B cell (primary cell): ENCODE data around the gene CELA1. TPM values are rescaled to one million over a fixed set of nuclear protein-coding genes. Genes with fewer than 3 reads are reported as not detected.
A peak's percentile ranks its signal among the peaks of the same experiment; 100 is the strongest.

Experiments used
- ATAC-seq: fragments of 200-7000 bp; cut with Tn5 transposase; one replicate; pipeline ENCODE4 v1.10.0; 2021; ENCODE audit warnings: low read depth, mild to moderate bottlenecking, moderate number of reproducible peaks, moderate library complexity
- CTCF ChIA-PET: fragments of 350-600 bp; sonication (Branson Sonifier 250); formaldehyde crosslinking; loops from one replicate; lab custom pipeline; 2021; ENCODE audit warnings: antibody characterized with exemption, inconsistent platforms; lab: Charles Lee
- POLR2A ChIA-PET: fragments of 350-600 bp; sonication (Branson Sonifier 250); formaldehyde crosslinking; loops from one replicate; lab custom pipeline; 2021; ENCODE audit warnings: antibody characterized with exemption; lab: Charles Lee
- DNase-seq: peaks from one replicate; pipeline ENCODE4 v3.0.0; 2013
- H2AFZ ChIP-seq: 2 replicates; pipeline ENCODE4 v1.6.1; 2012; ENCODE audit warnings: mild to moderate bottlenecking, low read depth, low read length; ENCODE audit not compliant: insufficient read depth, poor library complexity, severe bottlenecking
- H3K27ac ChIP-seq, 2 donors: 1 replicate in 1 of 2; 2 replicates in 1 of 2; pipeline ENCODE4 v1.5.1; 2012 to 2013; ENCODE audit warnings: low read length in 2 of 2, mild to moderate bottlenecking in 2 of 2, moderate library complexity in 1 of 2
- H3K27me3 ChIP-seq, 4 experiments: fragments of 200-600 bp in 1 of 4; sonication (generic) in 1 of 4; replicated peaks in 1 of 4; 1 replicate in 2 of 4; 2 replicates in 2 of 4; pipeline versions ENCODE4 v1.6.1 to v1.7.0; 2013 to 2016; ENCODE audit warnings: low read length in 3 of 4, mild to moderate bottlenecking in 2 of 4, mixed read lengths in 1 of 4, moderate library complexity in 1 of 4; ENCODE audit not compliant: insufficient read depth in 4 of 4, control insufficient read depth in 3 of 4; ENCODE audit errors: control extremely low read depth in 1 of 4
- H3K36me3 ChIP-seq, 2 experiments: replicated peaks in 1 of 2; 1 replicate in 1 of 2; 2 replicates in 1 of 2; pipeline versions ENCODE4 v1.6.1 to v1.7.1; 2013; ENCODE audit warnings: low read length in 1 of 2; ENCODE audit not compliant: insufficient read depth in 2 of 2, control insufficient read depth in 1 of 2; ENCODE audit errors: control extremely low read depth in 1 of 2, extremely low read depth in 1 of 2
- H3K4me1 ChIP-seq, 2 donors: fragments of 200-600 bp in 1 of 2; sonication (generic) in 1 of 2; 1 replicate in 1 of 2; 2 replicates in 1 of 2; pipeline versions ENCODE4 v1.5.1 to v1.6.1; 2013 to 2017; ENCODE audit warnings: low read length in 2 of 2; ENCODE audit not compliant: control insufficient read depth in 2 of 2, insufficient read depth in 2 of 2
- H3K4me2 ChIP-seq: replicated peaks from 2 replicates; pipeline ENCODE3; 2012; ENCODE audit warnings: mild to moderate bottlenecking, low read depth, low read length; ENCODE audit not compliant: poor library complexity, severe bottlenecking
- H3K4me3 ChIP-seq, 5 experiments: fragments of 200-600 bp in 1 of 5; sonication (generic) in 1 of 5; 1 replicate in 3 of 5; 2 replicates in 2 of 5; pipeline versions ENCODE4 v1.5.1 to v1.7.0; 2011 to 2016; ENCODE audit warnings: low read length in 4 of 5, mild to moderate bottlenecking in 4 of 5, low read depth in 2 of 5, control low read depth in 1 of 5, moderate library complexity in 1 of 5; ENCODE audit not compliant: insufficient read depth in 1 of 5; ENCODE audit errors: control extremely low read depth in 1 of 5, extremely low read depth in 1 of 5
- H3K79me2 ChIP-seq: fragments of 200-600 bp; sonication (generic); one replicate; pipeline ENCODE4 v1.6.0; 2016; ENCODE audit warnings: low read length; ENCODE audit not compliant: control insufficient read depth, insufficient read depth
- H3K9ac ChIP-seq: fragments of 200-600 bp; sonication (generic); 2 replicates; pipeline ENCODE4 v1.6.1; 2017; ENCODE audit warnings: mild to moderate bottlenecking, low read length, moderate library complexity
- H3K9me3 ChIP-seq, 3 donors: one replicate each; pipeline versions ENCODE4 v1.6.1 to v1.7.1; 2013; ENCODE audit warnings: low read length in 2 of 3; ENCODE audit not compliant: control insufficient read depth in 2 of 3, insufficient read depth in 1 of 3; ENCODE audit errors: control extremely low read depth in 1 of 3
- H4K20me1 ChIP-seq: 2 replicates; pipeline ENCODE4 v1.6.0; 2012; ENCODE audit warnings: mild to moderate bottlenecking, low read length; ENCODE audit not compliant: insufficient read depth, control insufficient read depth, poor library complexity, severe bottlenecking
- H3K27ac Mint-ChIP-seq: one replicate; pipeline ENCODE4 v1.8.0; 2021; ENCODE audit warnings: mixed read lengths
- H3K27me3 Mint-ChIP-seq: one replicate; pipeline ENCODE4 v1.8.0; 2021; ENCODE audit warnings: mixed read lengths
- H3K4me1 Mint-ChIP-seq: one replicate; pipeline ENCODE4 v1.8.0; 2021; ENCODE audit warnings: mixed read lengths
- H3K4me3 Mint-ChIP-seq: one replicate; pipeline ENCODE4 v1.8.0; 2021; ENCODE audit warnings: mixed read lengths
- H3K9me3 Mint-ChIP-seq: one replicate; pipeline ENCODE4 v1.8.0; 2022; ENCODE audit warnings: mixed read lengths; ENCODE audit not compliant: insufficient read depth
- EZH2 ChIP-seq: IDR thresholded peaks from 2 replicates; pipeline ENCODE4 v1.6.1; 2012; ENCODE audit warnings: borderline replicate concordance, low read depth, mild to moderate bottlenecking, moderate library complexity, low read length; ENCODE audit not compliant: insufficient read depth, poor library complexity, severe bottlenecking
- WGBS: methylation state at CpG from one replicate; pipeline ENCODE4 v1.1.5; 2013; ENCODE audit warnings: missing lambda C conversion rate; ENCODE audit not compliant: insufficient coverage; 5-methylcytosine and 5-hydroxymethylcytosine counted together
- intact Hi-C: fragments of 100-400 bp; cut with micrococcal nuclease; formaldehyde crosslinking; loops from one replicate; pipeline ENCODE4 v1.10.0; 2022
- polyA plus RNA-seq: library from polyadenylated mRNA; depleted of rRNA; stranded (reverse); fragments of >200 nt; gene quantifications from 2 replicates; pipeline ENCODE4 v1.2.3, GENCODE V29; 2012
- total RNA-seq, 2 donors: library from RNA; stranded (reverse); fragments of 120-200 nt in 1 of 2; gene quantifications; 1 replicate in 1 of 2; 2 replicates in 1 of 2; pipeline versions ENCODE4 v1.2.3 to v1.2.4, GENCODE V29; 2013 to 2022
- TF ChIP-seq, protein P1 (sequence below): fragments of 200-600 bp; IDR thresholded peaks from one replicate; pipeline ENCODE4 v1.8.0; 2022; ENCODE audit warnings: antibody characterized with exemption, mild to moderate bottlenecking

The CELA1 gene
- total and polyA plus RNA-seq, 2 donors (not counting 1 experiment from before 2014, with no cell fraction given): not detected

DNA sequence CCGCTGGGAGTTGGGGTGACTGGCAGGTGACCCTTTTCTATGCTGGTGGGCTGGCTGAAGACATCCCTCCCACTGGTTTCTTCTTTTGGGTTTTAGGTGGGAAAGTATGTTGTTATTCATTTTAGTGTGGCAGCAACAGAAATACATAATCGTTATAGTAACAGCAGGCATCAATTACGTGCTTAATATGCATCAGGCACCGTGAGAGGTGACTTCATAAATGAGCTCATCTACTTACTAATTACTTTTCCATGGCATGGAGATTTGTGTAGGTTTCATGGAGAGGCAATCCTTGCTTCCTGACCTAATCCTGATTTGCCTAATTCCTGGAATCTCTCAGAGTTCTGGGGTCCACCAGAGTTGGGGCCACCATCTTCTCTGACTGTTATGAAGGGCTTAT, 13.4 kb upstream of the CELA1 start:
- no peak overlapping the region for H2AFZ ChIP-seq
- H3K4me1 Mint-ChIP-seq: peaks cover 39% of the 10 kb centered on the region
- no peak for TF ChIP-seq EZH2
- TF ChIP-seq, protein P1, sequence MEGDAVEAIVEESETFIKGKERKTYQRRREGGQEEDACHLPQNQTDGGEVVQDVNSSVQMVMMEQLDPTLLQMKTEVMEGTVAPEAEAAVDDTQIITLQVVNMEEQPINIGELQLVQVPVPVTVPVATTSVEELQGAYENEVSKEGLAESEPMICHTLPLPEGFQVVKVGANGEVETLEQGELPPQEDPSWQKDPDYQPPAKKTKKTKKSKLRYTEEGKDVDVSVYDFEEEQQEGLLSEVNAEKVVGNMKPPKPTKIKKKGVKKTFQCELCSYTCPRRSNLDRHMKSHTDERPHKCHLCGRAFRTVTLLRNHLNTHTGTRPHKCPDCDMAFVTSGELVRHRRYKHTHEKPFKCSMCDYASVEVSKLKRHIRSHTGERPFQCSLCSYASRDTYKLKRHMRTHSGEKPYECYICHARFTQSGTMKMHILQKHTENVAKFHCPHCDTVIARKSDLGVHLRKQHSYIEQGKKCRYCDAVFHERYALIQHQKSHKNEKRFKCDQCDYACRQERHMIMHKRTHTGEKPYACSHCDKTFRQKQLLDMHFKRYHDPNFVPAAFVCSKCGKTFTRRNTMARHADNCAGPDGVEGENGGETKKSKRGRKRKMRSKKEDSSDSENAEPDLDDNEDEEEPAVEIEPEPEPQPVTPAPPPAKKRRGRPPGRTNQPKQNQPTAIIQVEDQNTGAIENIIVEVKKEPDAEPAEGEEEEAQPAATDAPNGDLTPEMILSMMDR: no peak
- H3K27ac Mint-ChIP-seq: no peak overlapping the region
- DNase-seq: no peak
- no peak overlapping the region for H3K4me3 Mint-ChIP-seq
- no peaks in the 10 kb centered on the region for H3K9me3 Mint-ChIP-seq
- no peak overlapping the region for H3K27ac ChIP-seq
- H3K4me2 ChIP-seq: no peak overlapping the region
- no peaks in the 10 kb centered on the region for H3K27me3 ChIP-seq
- POLR2A ChIA-PET: no interaction called here
- ATAC-seq: no peak
- CTCF ChIA-PET: interaction anchor here (1.7 to 3.3 kb wide), 5 partner anchors 9 to 19 kb away, joined by 4 to 12 read pairs (median 10); no protein-coding TSS in a partner anchor
- H3K4me1 ChIP-seq: peaks cover 30 to 43% of the 10 kb centered on the region in 2 donors
- WGBS: 100% methylated on average over 1 of the region's 4 CpGs
- peaks cover 0 to 10% (median 0%) of the 10 kb centered on the region in 3 donors for H3K9me3 ChIP-seq
- peaks cover 0 to 33% of the 10 kb centered on the region in 2 experiments for H3K36me3 ChIP-seq
- H3K9ac ChIP-seq: no peak overlapping the region
- H4K20me1 ChIP-seq: no peaks in the 10 kb centered on the region
- no peak overlapping the region for H3K4me3 ChIP-seq
- intact Hi-C loops: loop anchor here (5.0 kb wide), 1 partner anchor 32 kb away; the partner anchor contains the start of gene GALNT6
- H3K27me3 Mint-ChIP-seq: no peaks in the 10 kb centered on the region
- peaks cover 7% of the 10 kb centered on the region for H3K79me2 ChIP-seq

DNA sequence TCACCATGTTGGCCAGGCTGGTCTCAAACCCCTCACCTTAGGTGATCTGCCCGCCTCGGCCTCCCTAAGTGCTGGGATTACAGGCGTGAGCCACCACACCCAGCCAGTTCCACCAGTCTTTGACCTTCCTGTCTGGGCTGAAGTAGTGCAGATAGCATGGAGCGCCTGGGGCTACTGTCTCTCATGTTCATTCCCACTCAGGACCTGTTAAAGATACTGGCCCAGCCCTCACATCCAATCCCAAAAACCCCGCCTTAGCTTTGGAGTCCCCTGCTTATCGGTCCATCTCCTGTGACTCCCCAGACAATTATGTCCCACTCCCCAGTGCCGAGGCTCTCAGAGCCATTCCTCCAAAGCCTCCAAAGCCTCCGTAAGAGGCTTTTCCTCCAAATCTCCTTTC, 12.0 kb upstream of the CELA1 start:
- Histone ChIP-seq H3K4me2 (peak overlapping the region; percentile 9), H2AFZ (no peak overlapping the region), H3K79me2 (no peaks in the 10 kb centered on the region), H3K4me3 (no peak overlapping the region), H3K9me3 (peaks cover 0 to 7% (median 0%) of the 10 kb centered on the region in 3 donors), H4K20me1 (no peaks in the 10 kb centered on the region), H3K27ac (no peak overlapping the region), H3K36me3 (peaks cover 0 to 32% of the 10 kb centered on the region in 2 experiments), H3K27me3 (no peaks in the 10 kb centered on the region), H3K4me1 (peaks cover 30 to 43% of the 10 kb centered on the region in 2 donors), H3K9ac (no peak overlapping the region)
- ChIA-PET CTCF (interaction anchor here (1.7 to 3.0 kb wide), 3 partner anchors 10 to 17 kb away, joined by 4 to 10 read pairs (median 4); no protein-coding TSS in a partner anchor), POLR2A (no interaction called here)
- H3K27ac Mint-ChIP-seq: peak overlapping the region; percentile 63
- H3K4me3 Mint-ChIP-seq: peak overlapping the region; percentile 44
- TF ChIP-seq EZH2: no peak
- TF ChIP-seq, protein P1: no peak
- H3K27me3 Mint-ChIP-seq: no peaks in the 10 kb centered on the region
- no peak for DNase-seq
- intact Hi-C loops: loop anchor here (5.0 kb wide), 1 partner anchor 34 kb away; the partner anchor contains the start of gene GALNT6
- no peak for ATAC-seq
- H3K9me3 Mint-ChIP-seq: no peaks in the 10 kb centered on the region
- WGBS: 100% methylated on average over 7 of the region's 8 CpGs
- peaks cover 39% of the 10 kb centered on the region for H3K4me1 Mint-ChIP-seq
